ENCODE results near the gene TFEB.

The TFEB gene

GRCh38 chr6:41705996-41706835 lies 29.2 kb downstream of the TFEB start:
- DNase-seq (ENCODE audit: low read depth): no peak

DNA sequence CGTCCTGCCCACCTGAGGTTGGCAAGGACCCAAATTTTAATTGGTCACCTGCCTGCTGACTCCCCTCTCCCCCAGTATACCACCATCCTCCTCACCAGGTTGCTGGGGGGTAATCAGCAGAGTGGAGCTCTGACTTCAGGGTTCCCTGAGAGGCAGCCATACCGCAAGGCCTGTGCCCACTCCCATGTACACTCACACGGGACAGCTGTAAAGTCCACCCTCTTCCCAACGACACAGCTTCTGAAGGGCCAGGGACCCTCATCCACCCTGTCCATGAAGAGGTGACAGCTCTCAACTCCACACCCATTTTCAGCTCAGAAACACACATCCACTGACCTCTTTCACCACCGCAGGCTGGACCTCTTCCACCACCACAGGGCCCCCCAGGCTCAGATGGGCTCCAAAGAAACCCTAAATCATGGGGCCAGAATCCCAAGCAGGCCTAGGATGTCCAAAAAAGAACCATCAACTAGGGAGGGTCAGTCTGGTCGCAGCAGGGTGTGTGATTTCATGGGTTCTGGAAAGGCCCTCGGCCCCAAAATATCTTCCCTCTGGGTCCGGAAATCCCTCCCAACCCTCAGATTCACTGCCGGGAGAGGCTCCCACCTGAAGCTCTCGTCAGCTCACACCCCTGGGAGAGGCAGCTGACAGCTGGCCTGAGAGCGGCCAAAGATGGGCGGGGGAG lies 30.0 kb downstream of the TFEB start:
- DNase-seq (ENCODE audit: low read depth): no peak

DNA sequence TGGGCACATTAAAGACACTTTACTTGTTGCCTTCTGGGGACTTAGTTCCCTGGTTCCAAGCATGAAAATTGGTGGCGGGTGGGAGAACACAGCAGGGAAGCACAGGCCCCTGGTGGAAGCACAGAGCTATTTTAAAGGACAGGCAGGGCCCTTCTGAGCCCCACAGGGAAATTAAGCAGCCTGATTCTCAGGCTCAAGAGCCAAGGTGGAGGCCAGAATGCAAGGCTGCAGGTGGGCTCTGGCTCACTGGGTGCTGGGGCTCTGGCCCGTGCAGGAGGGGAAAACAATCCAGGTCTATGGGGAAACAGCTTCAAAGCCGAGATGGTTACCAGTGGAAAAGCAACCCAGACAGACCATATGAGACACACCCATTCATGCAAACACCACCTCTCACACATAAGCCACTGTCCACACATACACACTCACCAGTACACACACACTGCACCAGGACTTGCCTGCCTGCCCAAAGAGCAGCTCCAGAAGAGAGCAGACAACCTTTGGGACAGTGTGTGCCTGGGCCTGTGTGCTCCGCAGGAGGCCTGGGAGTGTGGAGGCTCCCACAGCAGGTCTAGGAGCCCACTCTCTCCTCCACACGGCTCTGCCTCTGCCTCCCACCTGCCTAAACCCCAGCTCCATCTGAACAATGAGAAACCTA lies 30.6 kb downstream of the TFEB start:
- no peak for DNase-seq (ENCODE audit: low read depth)

DNA sequence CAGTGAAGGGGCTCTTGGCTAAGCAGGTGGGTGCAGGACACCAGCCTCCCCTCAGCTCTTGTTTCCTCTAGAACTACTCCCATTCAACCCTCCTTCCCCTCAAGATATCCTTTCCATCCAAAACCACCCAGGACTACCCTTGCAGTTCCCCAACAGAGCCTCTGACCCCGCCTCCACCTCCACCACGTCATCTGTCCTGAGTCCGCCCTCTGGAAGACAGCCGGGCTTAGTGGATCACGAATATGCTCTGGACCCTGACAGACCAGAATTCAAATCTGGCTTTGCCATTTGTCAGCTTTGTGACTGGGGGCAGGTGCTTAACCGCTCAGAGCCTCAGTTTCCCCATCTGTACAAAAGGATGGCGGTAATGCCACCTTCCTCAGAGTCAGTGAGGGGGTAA lies 31.4 kb downstream of the TFEB start:
- DNase-seq (ENCODE audit: low read depth): no peak

DNA sequence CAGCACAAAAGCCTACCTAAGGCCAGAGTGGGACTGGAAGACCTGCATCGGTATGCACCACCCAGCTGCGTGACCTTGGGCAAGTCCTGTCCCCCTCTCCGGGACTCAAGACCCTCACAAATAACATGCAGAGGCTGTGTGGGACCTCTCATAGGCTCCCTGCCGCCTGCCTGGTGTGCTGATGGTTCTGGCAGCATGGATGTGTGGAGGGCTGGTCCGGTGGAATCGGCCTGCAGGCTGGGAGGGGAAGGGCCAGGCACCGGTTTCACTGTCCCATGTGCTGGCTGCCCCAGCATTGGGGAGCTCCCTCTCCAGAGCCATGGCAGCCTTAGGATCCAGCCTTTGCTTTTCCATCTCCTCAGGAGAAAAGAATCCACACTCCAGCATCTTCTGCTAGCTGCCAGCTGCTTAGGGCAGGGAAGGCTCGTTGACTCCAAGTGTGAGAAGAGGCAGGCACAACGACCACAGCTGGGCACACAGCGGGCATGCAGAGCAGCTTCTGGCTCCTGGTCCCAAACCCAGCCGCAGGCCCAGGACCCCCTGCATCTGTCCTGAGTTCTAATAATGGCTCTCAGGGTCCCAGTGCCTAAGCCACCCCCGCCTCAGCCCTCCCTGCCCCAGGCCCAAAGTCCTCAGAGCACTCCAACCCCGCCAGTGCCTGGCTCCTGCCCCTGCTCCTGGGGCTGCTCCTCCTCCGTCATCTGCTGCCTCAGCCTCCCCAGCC lies 32.5 kb downstream of the TFEB start:
- DNase-seq (ENCODE audit: low read depth): no peak

GRCh38 chr6:41702089-41702745 lies 33.2 kb downstream of the TFEB start:
- DNase-seq (ENCODE audit: low read depth): no peak

DNA sequence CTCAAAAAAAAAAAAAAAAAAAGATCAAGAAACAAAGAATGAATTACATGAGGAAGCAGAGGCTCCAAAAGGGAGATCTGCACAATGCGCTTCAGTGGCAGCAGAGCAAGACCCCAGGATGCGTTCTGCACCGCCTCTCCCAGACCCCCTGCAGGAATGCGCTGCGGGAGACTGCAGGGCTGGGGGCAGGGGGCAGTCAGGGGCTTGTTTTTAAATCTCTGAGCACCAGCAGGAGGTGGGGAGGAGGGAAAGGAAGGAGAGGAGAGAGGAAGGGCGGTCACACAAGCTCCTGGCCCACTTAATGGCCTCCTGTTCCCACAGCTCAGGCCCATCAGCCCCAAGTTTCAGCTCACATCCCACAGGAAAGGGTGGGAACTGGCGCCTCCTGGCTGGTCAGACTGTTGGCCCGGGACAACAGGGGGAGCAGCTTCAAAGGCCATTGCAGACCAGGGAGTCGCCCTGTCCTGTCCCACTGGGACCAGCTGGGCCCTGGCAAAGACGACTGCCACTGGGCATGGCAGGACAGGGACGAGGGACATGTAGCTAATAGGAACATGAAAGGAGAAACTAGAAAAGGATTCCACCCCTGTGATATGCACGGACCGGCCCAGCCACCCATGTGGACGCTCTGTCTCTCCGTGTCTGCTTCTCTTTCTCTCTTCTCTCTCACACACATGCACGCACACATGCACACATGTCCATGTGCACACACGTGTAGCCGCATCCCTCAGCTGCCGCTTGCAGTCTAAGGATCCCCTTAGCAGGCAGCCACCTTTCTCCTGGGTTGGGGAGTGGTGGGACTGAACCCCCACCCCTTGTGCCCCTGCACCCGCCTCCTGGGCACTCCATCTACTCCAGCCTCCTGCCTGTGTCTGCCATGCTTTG lies 34.7 kb downstream of the TFEB start:
- DNase-seq (ENCODE audit: low read depth): no peak

GRCh38 chr6:41699063-41699462 lies 36.3 kb downstream of the TFEB start:
- no peak for DNase-seq (ENCODE audit: low read depth)

GRCh38 chr6:41697861-41698781 lies 37.3 kb downstream of the TFEB start:
- no peak for DNase-seq (ENCODE audit: low read depth)

- no peak for DNase-seq (ENCODE audit: low read depth)
These were observed 38.6 kb downstream of the TFEB start for GRCh38 chr6:41696788-41697187.

DNA sequence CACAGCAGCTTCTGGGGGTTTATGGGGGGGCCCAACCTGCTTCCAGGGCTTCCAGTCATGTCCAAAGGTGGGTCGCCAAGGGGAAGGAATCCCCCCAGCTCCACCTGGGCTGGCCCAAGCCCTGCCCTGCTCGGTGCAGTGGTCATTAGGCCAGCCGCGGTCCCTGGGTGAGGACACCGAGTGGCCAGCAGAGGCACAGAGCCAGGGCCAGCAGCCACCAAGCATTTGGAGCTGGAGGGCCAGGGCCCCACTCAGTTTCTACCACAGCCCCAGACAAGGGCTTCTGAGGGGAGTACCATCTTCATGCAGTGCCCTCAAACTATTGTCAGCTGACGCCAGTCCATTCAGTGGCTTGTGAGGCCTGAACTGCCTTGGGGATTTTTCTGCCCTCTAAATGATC lies 39.6 kb downstream of the TFEB start:
- no peak for DNase-seq (ENCODE audit: low read depth)

GRCh38 chr6:41694815-41695526 lies 40.4 kb downstream of the TFEB start:
- DNase-seq (ENCODE audit: low read depth): no peak

- no peak for DNase-seq (ENCODE audit: low read depth)
These were observed 41.8 kb downstream of the TFEB start for GRCh38 chr6:41693281-41694240.

GRCh38 chr6:41692730-41693129 lies 42.7 kb downstream of the TFEB start:
- no peak for DNase-seq (ENCODE audit: low read depth)

- DNase-seq (ENCODE audit: low read depth): no peak
These were observed 43.2 kb downstream of the TFEB start for GRCh38 chr6:41692080-41692675.

GRCh38 chr6:41691426-41692079 lies 43.9 kb downstream of the TFEB start:
- no peak for DNase-seq (ENCODE audit: low read depth)
